Transverse colon (tissue), 3 donors: ENCODE results near the gene FOXP2.

ENCODE experiments used
- EP300 ChIP-seq: sonication (generic); formaldehyde crosslinking; IDR thresholded peaks from one replicate; pipeline ENCODE4 v1.6.1; 2017; ENCODE audit warnings: antibody characterized with exemption, low read depth
- POLR2A ChIP-seq: fragments of 450-650 bp; IDR thresholded peaks from one replicate; pipeline ENCODE4 v1.6.1; 2016; ENCODE audit warnings: antibody characterized with exemption, mild to moderate bottlenecking, moderate library complexity
- TF ChIP-seq, protein P1 (sequence below), 5 experiments: fragments of 200-600 bp in 3 of 5; fragments of 450-650 bp in 2 of 5; sonication (generic) in 3 of 5; IDR thresholded peaks; 1 replicate in 2 of 5; 2 replicates in 3 of 5; pipeline ENCODE4 v1.5.1; 2016 to 2017; ENCODE audit warnings: antibody characterized with exemption in 5 of 5, inconsistent platforms in 3 of 5, mild to moderate bottlenecking in 2 of 5, moderate library complexity in 1 of 5

DNA sequence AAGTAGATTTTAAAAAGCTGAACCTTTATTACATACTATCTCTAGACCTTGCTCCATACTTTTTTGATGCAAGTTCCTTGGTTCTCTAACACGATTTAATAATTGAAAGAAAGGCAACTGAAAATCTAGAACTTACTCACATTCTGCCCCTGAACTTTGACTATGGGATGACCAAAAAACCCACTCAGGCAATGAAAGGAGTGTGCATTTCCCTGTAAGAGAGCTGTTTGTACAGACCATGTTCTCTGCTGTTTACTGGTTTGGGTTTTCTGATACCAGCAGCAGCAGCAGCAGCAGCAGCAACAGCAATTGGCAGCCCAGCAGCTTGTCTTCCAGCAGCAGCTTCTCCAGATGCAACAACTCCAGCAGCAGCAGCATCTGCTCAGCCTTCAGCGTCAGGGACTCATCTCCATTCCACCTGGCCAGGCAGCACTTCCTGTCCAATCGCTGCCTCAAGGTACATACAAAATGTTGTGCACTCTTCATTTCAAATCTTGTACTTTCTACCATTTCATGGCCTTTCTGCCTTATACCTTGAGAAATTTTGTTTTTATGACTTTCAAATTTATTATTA lies 216.7 kb downstream of the FOXP2 start:
- TF ChIP-seq, protein P1, sequence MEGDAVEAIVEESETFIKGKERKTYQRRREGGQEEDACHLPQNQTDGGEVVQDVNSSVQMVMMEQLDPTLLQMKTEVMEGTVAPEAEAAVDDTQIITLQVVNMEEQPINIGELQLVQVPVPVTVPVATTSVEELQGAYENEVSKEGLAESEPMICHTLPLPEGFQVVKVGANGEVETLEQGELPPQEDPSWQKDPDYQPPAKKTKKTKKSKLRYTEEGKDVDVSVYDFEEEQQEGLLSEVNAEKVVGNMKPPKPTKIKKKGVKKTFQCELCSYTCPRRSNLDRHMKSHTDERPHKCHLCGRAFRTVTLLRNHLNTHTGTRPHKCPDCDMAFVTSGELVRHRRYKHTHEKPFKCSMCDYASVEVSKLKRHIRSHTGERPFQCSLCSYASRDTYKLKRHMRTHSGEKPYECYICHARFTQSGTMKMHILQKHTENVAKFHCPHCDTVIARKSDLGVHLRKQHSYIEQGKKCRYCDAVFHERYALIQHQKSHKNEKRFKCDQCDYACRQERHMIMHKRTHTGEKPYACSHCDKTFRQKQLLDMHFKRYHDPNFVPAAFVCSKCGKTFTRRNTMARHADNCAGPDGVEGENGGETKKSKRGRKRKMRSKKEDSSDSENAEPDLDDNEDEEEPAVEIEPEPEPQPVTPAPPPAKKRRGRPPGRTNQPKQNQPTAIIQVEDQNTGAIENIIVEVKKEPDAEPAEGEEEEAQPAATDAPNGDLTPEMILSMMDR (IDR thresholded peaks at IDR 0.05) = no peak
- TF ChIP-seq POLR2A (no peak), EP300 (no peak)
